H1 (cell line): ENCODE results near the gene ACTG2. TPM values are rescaled to one million over a fixed set of nuclear protein-coding genes. Genes with fewer than 3 reads are reported as not detected.

Experiments
- POU5F1 ChIP-seq: IDR thresholded peaks from 2 replicates; pipeline ENCODE4 v1.6.1; 2011; ENCODE audit warnings: low read depth, mild to moderate bottlenecking, low read length, moderate library complexity
- TAF7 ChIP-seq: optimal IDR thresholded peaks from 2 replicates; pipeline ENCODE3; 2011; ENCODE audit warnings: low read depth, mild to moderate bottlenecking, inconsistent platforms, low read length, moderate library complexity, borderline replicate concordance
- polyA plus RNA-seq, 7 experiments: library from polyadenylated mRNA; depleted of rRNA in 3 of 7; stranded (reverse) in 5 of 7; unstranded in 2 of 7; fragments of >200 nt in 5 of 7; fragments of 200-250 nt in 2 of 7; gene quantifications; 1 replicate in 5 of 7; 2 replicates in 1 of 7; 4 replicates in 1 of 7; pipeline versions ENCODE4 v1.2.1 to v1.2.3, GENCODE V29; 2011 to 2013; ENCODE audit warnings: missing spikeins in 2 of 7, mixed read lengths in 2 of 7
- total RNA-seq: library from RNA; stranded (reverse); fragmentation: NEBNext Ultra II Directional; extraction: Animal tissue kit (Norgen Biotek cat#: 25700); gene quantifications from 2 replicates; pipeline ENCODE4 v1.2.1, GENCODE V29; 2021

The ACTG2 gene
- total and polyA plus RNA-seq, 2 of the 8 experiments (the other 6 are each of a cell fraction or from before 2014, with no cell fraction given), result 6.2 to 13.7 TPM

- TF ChIP-seq TAF7 (no peak), POU5F1 (no peak)
Measured at GRCh38 chr2:73952499-73953446, 60.0 kb downstream of the ACTG2 start (continued).
